HG03045 (cell line): Measurements from ENCODE around the gene DOK5.

Experiments used
- ATAC-seq: cut with Tn5 transposase; IDR thresholded peaks from one replicate; pipeline ENCODE4 v1.9.1; 2021; ENCODE audit warnings: mild to moderate bottlenecking, moderate library complexity; ENCODE audit not compliant: unreplicated experiment

The DOK5 gene

DNA sequence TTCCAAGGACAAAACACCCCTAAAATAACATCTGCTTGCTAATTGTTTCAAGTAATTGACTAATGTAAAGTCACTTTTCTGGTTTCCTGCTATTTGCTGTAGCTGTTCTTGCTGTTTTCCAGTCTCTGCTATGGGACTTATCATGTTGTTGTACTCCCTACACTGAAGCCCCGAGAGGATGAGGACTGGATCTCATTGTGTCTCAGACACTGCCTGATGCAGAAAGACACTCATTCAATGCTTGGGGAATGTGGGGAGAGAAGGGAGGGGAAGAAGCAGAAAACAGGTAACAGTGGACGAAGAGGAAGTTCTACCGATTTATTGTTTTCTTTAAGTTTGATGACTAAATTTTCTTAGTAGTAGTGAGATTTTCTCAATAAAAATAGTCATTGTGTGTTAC, 79.8 kb downstream of the DOK5 start:
- no peak for ATAC-seq

- ATAC-seq, result no peak
These were observed 81.0 kb downstream of the DOK5 start for GRCh38 chr20:54556406-54556805.

GRCh38 chr20:54557806-54558590, 82.6 kb downstream of the DOK5 start:
- no peak for ATAC-seq

- ATAC-seq, result no peak
These were observed 84.5 kb downstream of the DOK5 start for GRCh38 chr20:54559890-54560289.

DNA sequence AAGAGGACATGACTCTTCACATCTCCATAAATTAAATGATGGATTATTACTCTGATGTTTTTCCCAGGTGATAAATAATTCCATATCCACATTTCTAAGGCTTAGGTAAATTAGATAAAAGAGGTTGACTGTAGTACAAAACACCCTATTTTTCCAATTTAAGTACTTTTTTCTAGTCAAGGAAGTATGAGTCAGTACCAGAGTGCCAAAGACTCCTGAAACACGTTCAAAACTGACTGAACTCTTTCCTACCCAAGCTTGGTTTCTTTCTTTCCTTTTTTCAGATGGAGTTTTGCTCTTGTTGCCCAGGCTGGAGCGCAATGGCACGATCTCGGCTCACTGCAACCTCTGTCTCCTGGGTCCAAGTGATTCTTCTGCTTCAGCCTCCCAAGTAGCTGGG, 85.0 kb downstream of the DOK5 start:
- no peak for ATAC-seq

DNA sequence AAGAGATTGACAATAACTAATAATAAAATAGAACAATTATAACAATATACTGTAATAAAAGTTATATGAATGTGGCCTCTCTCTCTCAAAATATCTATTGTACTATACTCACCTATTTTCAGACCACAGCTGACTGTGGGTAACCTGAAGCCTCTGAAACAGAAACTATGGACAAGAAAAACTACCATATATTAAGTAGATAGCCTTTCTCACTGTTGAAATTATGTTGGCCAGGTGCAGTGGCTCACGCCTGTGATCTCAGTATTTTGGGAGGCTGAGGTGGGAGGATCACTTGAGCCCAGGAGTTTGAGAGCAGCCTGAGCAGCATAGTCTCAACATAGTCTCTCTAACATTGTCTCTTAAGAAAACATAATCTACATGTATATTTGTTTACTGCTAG, 89.9 kb downstream of the DOK5 start:
- ATAC-seq, result no peak

- ATAC-seq, result no peak
These were observed 90.8 kb downstream of the DOK5 start for GRCh38 chr20:54566031-54566688.

- ATAC-seq, result no peak
These were observed 95.2 kb downstream of the DOK5 start for GRCh38 chr20:54570561-54570960.

GRCh38 chr20:54572665-54573435, 97.5 kb downstream of the DOK5 start:
- ATAC-seq, result no peak

- ATAC-seq, result no peak
These were observed 98.4 kb downstream of the DOK5 start for GRCh38 chr20:54573838-54574237.

DNA sequence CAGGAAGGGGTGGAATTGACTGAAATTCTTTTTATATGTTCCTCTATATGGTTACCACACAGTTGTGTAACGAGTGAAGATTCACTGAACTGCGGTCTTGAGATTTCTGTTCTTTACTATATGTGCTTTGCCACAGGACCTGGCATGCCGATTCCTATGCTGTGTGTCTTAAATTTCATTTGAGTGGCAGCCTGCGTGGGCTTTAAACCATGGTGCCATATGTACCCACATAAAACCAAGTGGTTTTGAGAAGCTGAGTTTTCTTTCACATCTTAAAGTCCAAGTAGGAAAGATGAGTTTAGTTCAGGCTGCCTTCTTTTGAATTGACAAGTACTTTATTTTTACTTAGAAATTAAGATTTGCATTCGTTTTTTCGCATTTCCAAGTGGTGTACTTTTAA, 101.1 kb downstream of the DOK5 start:
- ATAC-seq, result no peak

DNA sequence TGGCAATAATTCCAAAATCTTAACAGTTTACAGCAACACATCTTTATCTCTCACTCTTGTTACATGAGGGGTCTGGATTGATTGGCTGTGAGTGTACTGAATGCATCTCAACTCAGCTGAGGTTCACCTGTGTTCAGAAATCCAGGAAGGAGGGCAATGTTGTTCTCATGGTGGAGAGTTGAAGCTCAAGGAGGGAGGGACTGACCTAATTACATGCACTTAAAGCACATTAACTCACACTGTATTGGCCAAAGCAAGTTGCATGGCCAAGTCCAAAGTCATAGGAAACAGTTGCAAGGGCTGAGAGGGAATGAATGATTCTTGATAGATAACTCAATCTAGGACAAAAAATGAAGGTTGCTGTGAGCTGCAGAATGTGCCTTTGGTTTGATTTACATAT, 102.2 kb downstream of the DOK5 start:
- no peak for ATAC-seq

DNA sequence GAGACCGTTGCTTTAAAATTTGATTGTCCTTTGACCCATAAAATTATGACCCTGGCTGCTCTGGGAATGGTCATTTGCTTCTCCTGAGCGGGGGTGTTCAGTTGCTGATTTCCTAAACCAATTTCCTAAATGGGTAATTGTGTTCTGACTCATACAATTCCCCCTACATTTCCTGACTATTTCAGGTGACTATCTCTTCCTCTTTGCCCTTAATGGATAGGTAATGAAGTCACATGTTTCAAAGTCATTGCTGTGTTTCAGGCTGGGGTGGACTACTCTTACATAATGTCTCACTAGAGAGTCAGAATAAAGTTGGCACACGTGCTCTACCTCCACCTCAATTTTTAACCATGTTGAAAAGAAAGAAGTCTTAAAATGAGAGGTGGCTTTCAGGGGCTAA, 109.8 kb downstream of the DOK5 start:
- ATAC-seq, result no peak

DNA sequence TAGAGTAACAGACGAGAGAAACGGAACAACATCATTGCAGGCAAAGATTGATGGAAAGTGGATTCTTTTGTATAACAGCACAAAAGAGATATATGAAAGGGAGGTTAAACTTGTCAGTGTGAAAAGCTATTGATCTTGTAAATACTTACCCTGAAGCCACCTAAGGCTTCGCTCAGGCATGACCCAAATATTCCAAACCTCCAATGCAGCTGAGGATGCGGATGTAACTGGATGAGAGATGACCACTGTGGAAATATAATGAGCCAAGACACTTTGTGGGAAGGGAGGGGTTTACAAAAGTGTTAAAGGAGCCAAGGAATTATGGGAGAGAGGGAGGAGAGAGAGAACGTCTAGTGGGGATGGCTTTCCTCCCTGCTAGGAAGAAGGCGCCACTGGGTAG, 112.0 kb downstream of the DOK5 start:
- no peak for ATAC-seq

- ATAC-seq, result no peak
These were observed 114.1 kb downstream of the DOK5 start for GRCh38 chr20:54589402-54590030.

DNA sequence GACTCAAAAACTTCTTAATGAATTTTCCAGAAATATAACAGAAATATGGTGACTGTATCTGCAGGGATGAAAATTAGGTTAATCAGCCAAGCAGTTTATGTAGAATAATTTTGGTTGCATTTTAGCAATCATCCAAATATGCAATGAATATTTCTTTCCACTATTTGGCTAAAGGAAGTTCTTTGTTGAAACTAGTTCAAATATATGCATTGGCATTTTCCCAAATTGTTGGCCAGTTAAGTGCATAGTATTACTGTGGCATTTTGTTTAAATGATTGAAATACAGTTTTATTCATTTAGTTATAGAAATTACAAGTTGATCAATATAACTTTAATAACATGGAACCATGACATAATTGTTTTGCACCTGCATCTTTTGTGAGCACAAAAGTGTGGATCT, 115.5 kb downstream of the DOK5 start:
- ATAC-seq, result no peak

DNA sequence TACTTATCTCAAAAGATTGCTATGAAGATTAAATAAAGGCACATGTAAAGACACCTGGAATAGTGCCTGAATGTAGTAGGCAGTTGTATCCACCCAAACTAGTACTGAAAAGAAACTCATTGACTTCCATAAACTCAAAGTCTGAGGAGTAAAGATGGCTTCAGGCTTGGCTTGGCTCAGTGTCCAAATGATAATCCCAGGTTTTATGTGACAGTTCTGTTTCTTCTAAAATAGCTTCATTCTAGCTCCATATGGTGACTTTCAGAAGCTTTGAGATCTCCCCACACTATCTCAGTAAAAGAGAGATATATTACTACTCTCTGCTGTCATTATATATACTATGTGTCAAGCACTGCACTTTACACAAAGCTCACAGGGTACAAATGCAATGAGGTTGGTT, 121.3 kb downstream of the DOK5 start:
- no peak for ATAC-seq

GRCh38 chr20:54598352-54598751, 123.0 kb downstream of the DOK5 start:
- ATAC-seq, result no peak

- no peak for ATAC-seq
These were observed 125.2 kb downstream of the DOK5 start for GRCh38 chr20:54600634-54601033.

- ATAC-seq, result no peak
These were observed 126.6 kb downstream of the DOK5 start for GRCh38 chr20:54601831-54602515.

GRCh38 chr20:54605319-54605718, 129.9 kb downstream of the DOK5 start:
- ATAC-seq, result no peak
